DOHH2 (cell line): ENCODE measurements around the gene APBA2.

Experiments used
- CTCF ChIP-seq: fragments of 200-600 bp; sonication (generic); IDR thresholded peaks from one replicate; pipeline ENCODE4 v1.5.1; 2014; ENCODE audit warnings: antibody characterized with exemption, mild to moderate bottlenecking, low read depth, low read length; ENCODE audit not compliant: poor library complexity, severe bottlenecking
- EZH2phosphoT487 ChIP-seq: fragments of 200-600 bp; sonication (generic); IDR thresholded peaks from 2 replicates; pipeline ENCODE4 v1.6.1; 2017; ENCODE audit warnings: borderline replicate concordance, mild to moderate bottlenecking, antibody characterized with exemption, low read length, moderate library complexity, mixed read lengths

- TF ChIP-seq CTCF, result no peak
- no peak for TF ChIP-seq EZH2phosphoT487
Observed at GRCh38 chr15:28880680-28881079, 5.1 kb upstream of the APBA2 start.
